Fibroblast of villous mesenchyme (primary cell): ENCODE results near the gene PKP1. TPM values are rescaled to one million over a fixed set of nuclear protein-coding genes. Genes with fewer than 3 reads are reported as not detected.
A peak's percentile ranks its signal among the peaks of the same experiment; 100 is the strongest.

Source experiments
- DNase-seq: peaks from one replicate; pipeline ENCODE4 v3.0.0-alpha.2; 2010; ENCODE audit warnings: low read depth
- H3K4me3 ChIP-seq: 2 replicates; pipeline ENCODE4 v1.5.1; 2011; ENCODE audit warnings: low read depth, mild to moderate bottlenecking, low read length
- total RNA-seq: library from RNA; depleted of rRNA; stranded (reverse); fragments of >200 nt; gene quantifications from 2 replicates; pipeline ENCODE4 v1.2.3, GENCODE V29; 2012
- TF ChIP-seq, protein P1 (sequence below): IDR thresholded peaks from 2 replicates; pipeline ENCODE4 v1.5.1; 2012; ENCODE audit warnings: low read depth, mild to moderate bottlenecking, low read length; ENCODE audit not compliant: insufficient read depth

PKP1 gene
- total RNA-seq, 1 donor, result not detected

GRCh38 chr1:201336711-201337450 lies 53.6 kb downstream of the PKP1 start:
- DNase-seq, result no peak
- TF ChIP-seq, protein P1, sequence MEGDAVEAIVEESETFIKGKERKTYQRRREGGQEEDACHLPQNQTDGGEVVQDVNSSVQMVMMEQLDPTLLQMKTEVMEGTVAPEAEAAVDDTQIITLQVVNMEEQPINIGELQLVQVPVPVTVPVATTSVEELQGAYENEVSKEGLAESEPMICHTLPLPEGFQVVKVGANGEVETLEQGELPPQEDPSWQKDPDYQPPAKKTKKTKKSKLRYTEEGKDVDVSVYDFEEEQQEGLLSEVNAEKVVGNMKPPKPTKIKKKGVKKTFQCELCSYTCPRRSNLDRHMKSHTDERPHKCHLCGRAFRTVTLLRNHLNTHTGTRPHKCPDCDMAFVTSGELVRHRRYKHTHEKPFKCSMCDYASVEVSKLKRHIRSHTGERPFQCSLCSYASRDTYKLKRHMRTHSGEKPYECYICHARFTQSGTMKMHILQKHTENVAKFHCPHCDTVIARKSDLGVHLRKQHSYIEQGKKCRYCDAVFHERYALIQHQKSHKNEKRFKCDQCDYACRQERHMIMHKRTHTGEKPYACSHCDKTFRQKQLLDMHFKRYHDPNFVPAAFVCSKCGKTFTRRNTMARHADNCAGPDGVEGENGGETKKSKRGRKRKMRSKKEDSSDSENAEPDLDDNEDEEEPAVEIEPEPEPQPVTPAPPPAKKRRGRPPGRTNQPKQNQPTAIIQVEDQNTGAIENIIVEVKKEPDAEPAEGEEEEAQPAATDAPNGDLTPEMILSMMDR, result no peak
- no peak overlapping the region for H3K4me3 ChIP-seq

- no peak overlapping the region for H3K4me3 ChIP-seq
- TF ChIP-seq, protein P1, result no peak
- DNase-seq, result no peak
Observed at GRCh38 chr1:201341377-201341776, 58.1 kb downstream of the PKP1 start.

DNA sequence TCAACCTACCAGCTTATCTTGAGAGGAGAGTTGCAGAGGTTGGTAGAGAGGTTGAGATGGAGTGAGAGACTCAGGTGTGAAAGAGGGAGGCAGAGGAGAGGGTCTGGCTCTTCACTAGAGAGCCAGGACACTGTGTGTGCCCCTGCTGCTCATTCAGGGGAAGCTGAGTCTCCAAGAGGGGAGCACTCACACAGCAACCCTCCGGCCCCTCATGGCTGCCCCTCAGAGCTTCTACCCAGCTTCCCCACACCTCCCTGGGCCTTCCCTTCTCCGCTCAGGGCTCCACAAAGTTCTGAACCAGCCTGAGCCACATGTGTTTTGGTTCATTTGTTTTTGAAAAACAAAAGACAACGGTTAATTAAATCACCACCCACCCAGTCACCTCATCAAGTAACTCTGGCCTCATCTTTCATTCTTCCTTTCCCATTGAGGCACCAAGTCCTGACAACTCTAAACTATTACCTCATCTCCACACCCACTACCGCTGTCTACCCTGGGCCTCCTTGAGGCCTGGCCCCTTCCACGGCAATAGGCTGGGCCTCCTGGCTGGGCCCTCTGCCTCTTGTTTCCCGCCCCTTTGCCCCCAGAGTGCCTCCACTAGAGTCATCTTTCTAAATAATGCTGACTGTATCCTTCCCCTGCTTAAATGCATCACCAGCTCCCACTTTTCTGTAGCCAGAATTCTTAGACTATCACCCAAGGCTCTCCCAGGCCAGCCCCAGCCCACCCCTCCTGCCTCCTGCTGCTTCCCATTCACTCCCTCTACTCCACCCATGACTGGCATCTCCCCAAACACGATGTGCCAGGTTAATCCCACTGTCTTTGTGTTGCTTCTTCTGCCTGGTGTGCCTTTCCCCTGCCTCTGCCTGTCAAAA lies 61.1 kb downstream of the PKP1 start:
- H3K4me3 ChIP-seq, result no peak overlapping the region
- TF ChIP-seq, protein P1, result no peak
- DNase-seq, result no peak

DNA sequence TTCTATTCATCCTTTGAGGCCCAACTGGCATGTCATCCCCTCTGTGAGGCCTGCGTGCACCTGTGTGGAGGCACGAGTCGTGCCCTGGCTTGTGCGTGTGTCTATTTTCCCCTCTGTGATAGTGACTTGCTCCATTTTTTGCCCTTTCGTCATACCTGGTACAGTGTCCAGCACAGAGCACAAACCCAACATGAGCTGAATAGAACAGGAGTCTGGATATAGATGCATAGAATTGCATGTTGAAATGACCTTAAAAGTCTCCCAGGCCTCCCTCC lies 61.7 kb downstream of the PKP1 start:
- DNase-seq, result no peak
- TF ChIP-seq, protein P1, result no peak

DNA sequence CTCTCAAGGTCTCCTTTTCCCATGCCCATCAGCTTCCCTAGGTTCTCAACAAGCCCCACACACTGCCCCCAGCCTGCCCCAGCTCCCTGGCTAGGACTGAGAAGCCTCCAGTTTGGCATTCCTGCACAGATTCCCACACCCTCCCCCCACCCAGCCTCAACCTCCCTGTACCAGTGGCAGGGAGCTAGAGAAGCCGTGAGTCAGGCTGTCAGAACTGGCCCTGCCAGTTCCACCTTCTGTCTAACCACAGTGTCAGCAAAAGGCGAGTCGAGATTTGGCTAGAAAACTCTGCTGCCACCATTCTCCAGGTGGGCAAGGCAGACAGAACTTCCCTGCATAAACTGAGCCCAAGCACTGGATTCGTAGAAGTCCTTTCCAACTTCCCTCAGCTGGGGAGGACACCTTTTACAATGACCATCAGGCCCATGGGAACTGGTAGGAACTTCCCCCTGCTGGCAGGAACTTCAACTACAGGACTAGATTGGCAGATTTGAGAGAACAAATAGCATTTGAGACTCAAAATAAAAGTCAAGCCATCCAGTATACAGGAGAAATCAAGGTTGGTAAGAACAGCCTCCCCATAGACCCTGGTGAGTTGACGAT lies 63.1 kb downstream of the PKP1 start:
- no peak overlapping the region for H3K4me3 ChIP-seq
- TF ChIP-seq, protein P1, result peak; percentile 76
- DNase-seq, result peak; percentile 54

More for the DNA sequence above, 61.7 kb downstream of the PKP1 start:
- H3K4me3 ChIP-seq, result no peak overlapping the region

DNA sequence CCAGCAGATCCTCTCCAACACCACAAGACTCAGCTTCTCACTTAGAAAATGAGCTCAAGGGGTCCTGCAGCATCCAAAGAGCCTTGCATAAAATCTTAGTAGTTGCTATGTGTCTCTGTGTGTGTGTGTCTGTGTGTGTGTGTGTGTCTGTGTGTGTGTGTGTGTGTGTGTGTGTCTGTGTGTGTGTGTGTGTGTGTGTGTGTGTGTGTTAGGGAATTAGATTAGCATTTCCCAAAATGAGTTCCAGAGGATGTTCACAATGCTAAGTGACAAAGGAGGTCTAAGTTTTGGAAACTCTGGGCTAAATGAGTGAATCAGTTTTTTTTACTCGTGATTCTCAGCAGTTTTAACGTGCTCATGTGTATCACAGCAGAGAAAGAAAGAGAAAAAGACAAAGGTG lies 63.7 kb downstream of the PKP1 start:
- TF ChIP-seq, protein P1, result no peak
- DNase-seq, result no peak

More for the DNA sequence above, 63.7 kb downstream of the PKP1 start:
- no peak overlapping the region for H3K4me3 ChIP-seq
